ENCODE data around the gene MOCOS.

MOCOS gene

DNA sequence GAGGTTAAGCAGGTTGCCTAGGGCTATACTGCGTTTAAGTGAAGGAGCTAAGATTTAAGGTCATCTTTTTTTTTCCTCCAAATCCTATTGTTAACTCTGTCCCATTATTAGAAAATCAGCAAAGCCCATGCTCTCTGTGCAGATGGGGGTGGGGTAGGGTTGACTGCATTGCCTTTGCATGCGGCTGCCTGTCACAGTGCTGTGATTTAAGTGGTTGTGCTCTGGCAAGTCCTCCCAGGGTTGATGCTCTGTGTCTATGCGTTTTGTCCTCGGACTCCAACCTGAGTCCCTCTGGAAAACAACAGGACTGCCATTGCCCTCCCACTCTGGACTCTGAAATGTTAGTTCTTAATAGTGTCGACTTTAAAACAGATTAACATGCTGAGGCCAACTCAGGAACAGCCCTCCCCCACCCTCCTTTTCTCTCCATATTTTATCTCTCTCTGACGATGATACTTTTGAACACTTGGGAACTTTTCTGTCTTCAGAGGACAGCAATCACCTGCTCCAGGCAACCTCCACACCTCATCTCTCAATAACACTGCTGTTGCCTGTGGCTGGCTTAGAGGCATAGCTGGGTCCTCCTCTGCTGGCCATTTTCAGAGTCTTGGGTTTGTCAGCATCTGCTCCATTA lies 116.0 kb downstream of the MOCOS start:
- Mint-ChIP-seq H3K4me1 (ENCODE audit: low read depth) (no peaks in the 10 kb centered on the region), H3K4me3 (no peak overlapping the region), H3K9me3 (no peaks in the 10 kb centered on the region), H3K36me3 (ENCODE audit: low read depth) (no peaks in the 10 kb centered on the region), H3K27me3 (ENCODE audit: low read depth) (peaks cover 52% of the 10 kb centered on the region), H3K27ac (no peak overlapping the region)
- no peak for DNase-seq (ENCODE audit: low spot score)

- H3K27ac Mint-ChIP-seq: no peak overlapping the region
- no peak for DNase-seq (ENCODE audit: low spot score)
These were observed 117.4 kb downstream of the MOCOS start for GRCh38 chr18:36304723-36305122.

GRCh38 chr18:36305375-36305774 lies 118.1 kb downstream of the MOCOS start:
- no peaks in the 10 kb centered on the region for H3K36me3 Mint-ChIP-seq (ENCODE audit: low read depth)
- no peak overlapping the region for H3K4me3 Mint-ChIP-seq
- DNase-seq (ENCODE audit: low spot score): no peak
- H3K27ac Mint-ChIP-seq: no peak overlapping the region
- peaks cover 45% of the 10 kb centered on the region for H3K27me3 Mint-ChIP-seq (ENCODE audit: low read depth)
- H3K9me3 Mint-ChIP-seq: no peaks in the 10 kb centered on the region
- H3K4me1 Mint-ChIP-seq (ENCODE audit: low read depth): no peaks in the 10 kb centered on the region

More at GRCh38 chr18:36304723-36305122, 117.4 kb downstream of the MOCOS start:
- Mint-ChIP-seq H3K36me3 (ENCODE audit: low read depth) (no peaks in the 10 kb centered on the region), H3K27me3 (ENCODE audit: low read depth) (peaks cover 48% of the 10 kb centered on the region), H3K4me3 (no peak overlapping the region), H3K9me3 (no peaks in the 10 kb centered on the region), H3K4me1 (ENCODE audit: low read depth) (no peaks in the 10 kb centered on the region)

GRCh38 chr18:36307513-36307912 lies 120.2 kb downstream of the MOCOS start:
- Mint-ChIP-seq H3K4me1 (ENCODE audit: low read depth) (no peaks in the 10 kb centered on the region), H3K27me3 (ENCODE audit: low read depth) (peaks cover 38% of the 10 kb centered on the region), H3K36me3 (ENCODE audit: low read depth) (no peaks in the 10 kb centered on the region), H3K4me3 (no peak overlapping the region), H3K9me3 (no peaks in the 10 kb centered on the region), H3K27ac (no peak overlapping the region)
- DNase-seq (ENCODE audit: low spot score): no peak

DNA sequence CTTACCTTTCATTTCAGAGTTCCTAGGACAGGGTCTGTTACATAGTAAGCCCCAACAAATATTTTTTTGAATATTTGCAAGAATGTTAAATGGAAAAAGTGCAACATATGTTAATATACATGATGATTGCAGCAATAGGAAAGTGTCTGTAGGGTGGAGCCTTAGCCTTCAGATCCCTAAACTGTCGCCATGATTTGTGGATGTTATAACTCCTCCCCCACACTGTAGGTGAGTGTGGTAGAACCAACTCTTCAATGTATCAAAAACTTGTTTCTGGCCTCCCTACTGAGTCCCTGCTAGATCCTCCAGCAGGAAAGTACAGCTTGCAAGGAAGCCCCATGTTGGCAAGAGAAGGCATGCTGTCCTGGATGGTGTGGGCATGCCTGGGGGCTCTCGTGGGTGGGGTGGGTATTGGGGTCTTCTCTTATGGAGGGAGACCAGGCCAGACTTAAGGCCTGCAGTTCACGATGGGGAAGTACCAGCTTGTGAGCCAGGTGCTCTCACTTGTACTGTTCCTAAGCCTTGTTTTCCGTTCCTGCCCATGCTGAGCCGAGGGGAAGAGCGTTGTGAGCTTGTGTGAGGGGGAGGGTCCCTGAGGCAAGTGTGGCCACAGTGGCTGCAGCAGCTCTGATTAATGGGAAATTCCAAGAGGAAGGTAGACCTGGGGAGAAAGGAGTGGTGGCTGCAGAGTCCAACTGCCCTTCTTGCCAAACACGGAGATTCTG lies 121.6 kb downstream of the MOCOS start:
- no peaks in the 10 kb centered on the region for H3K4me1 Mint-ChIP-seq (ENCODE audit: low read depth)
- H3K36me3 Mint-ChIP-seq (ENCODE audit: low read depth): no peaks in the 10 kb centered on the region
- H3K27me3 Mint-ChIP-seq (ENCODE audit: low read depth): peaks cover 26% of the 10 kb centered on the region

GRCh38 chr18:36309436-36310391 lies 122.4 kb downstream of the MOCOS start:
- Mint-ChIP-seq H3K27ac (no peak overlapping the region), H3K27me3 (ENCODE audit: low read depth) (peaks cover 25% of the 10 kb centered on the region), H3K9me3 (no peaks in the 10 kb centered on the region), H3K4me3 (no peak overlapping the region), H3K36me3 (ENCODE audit: low read depth) (no peaks in the 10 kb centered on the region), H3K4me1 (ENCODE audit: low read depth) (no peaks in the 10 kb centered on the region)
- DNase-seq (ENCODE audit: low spot score): no peak

More for the DNA sequence above, 121.6 kb downstream of the MOCOS start:
- no peak for DNase-seq (ENCODE audit: low spot score)
- no peaks in the 10 kb centered on the region for H3K9me3 Mint-ChIP-seq
- H3K4me3 Mint-ChIP-seq: no peak overlapping the region
- H3K27ac Mint-ChIP-seq: no peak overlapping the region

DNA sequence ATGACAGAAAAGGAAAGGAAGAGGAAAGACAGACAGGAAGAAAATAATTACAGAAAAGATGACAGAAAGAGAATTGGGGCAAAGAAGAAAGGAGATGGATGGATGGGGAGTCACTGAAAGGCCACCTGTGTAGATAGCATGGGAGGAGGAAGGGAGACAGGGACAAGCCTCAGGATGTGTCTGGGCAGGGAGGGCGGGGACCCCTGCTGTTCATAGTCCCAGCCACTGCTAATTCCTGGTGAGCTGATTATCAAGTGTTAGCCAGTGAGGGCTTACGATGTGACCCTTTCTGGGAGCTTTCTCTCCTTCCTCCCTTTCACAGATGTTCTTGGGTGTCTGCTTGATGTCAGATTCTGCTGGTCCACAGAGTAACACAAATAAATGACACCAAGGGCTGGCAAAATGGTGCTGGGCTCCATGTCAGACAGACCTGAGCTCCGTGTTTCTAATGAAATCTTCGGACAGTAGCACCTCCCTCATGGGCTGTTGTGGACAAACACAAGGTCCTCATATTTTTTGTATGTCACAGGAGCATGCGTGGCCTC lies 123.8 kb downstream of the MOCOS start:
- H3K4me1 Mint-ChIP-seq (ENCODE audit: low read depth): no peaks in the 10 kb centered on the region
- H3K27me3 Mint-ChIP-seq (ENCODE audit: low read depth): peaks cover 20% of the 10 kb centered on the region
- H3K36me3 Mint-ChIP-seq (ENCODE audit: low read depth): no peaks in the 10 kb centered on the region

GRCh38 chr18:36312806-36313395 lies 125.6 kb downstream of the MOCOS start:
- H3K36me3 Mint-ChIP-seq (ENCODE audit: low read depth): no peaks in the 10 kb centered on the region
- H3K4me1 Mint-ChIP-seq (ENCODE audit: low read depth): no peaks in the 10 kb centered on the region
- H3K27me3 Mint-ChIP-seq (ENCODE audit: low read depth): peaks cover 11% of the 10 kb centered on the region
- no peak overlapping the region for H3K4me3 Mint-ChIP-seq
- H3K27ac Mint-ChIP-seq: no peak overlapping the region
- H3K9me3 Mint-ChIP-seq: no peaks in the 10 kb centered on the region
- no peak for DNase-seq (ENCODE audit: low spot score)

More for the DNA sequence above, 123.8 kb downstream of the MOCOS start:
- Mint-ChIP-seq H3K27ac (no peak overlapping the region), H3K9me3 (no peaks in the 10 kb centered on the region), H3K4me3 (no peak overlapping the region)
- no peak for DNase-seq (ENCODE audit: low spot score)

DNA sequence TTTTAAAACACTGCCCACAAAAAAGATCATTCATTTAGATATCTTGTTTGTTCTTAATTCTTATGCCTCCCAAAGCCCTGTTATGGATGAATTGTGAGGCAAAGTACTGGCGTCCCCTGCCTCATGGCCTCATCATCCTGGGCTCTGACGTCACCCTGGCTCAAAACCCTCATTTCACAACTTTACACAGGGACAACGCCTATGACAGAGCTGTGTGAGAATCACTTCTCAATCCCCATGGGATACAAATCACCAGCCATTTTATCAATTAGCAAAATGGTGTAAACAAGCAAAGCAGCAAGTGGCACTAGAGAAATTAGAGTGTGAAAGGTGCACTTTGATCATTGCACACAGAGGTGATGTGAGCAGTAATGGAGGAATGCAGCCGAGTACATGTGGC lies 126.8 kb downstream of the MOCOS start:
- H3K27ac Mint-ChIP-seq: no peak overlapping the region
- no peaks in the 10 kb centered on the region for H3K4me1 Mint-ChIP-seq (ENCODE audit: low read depth)

DNA sequence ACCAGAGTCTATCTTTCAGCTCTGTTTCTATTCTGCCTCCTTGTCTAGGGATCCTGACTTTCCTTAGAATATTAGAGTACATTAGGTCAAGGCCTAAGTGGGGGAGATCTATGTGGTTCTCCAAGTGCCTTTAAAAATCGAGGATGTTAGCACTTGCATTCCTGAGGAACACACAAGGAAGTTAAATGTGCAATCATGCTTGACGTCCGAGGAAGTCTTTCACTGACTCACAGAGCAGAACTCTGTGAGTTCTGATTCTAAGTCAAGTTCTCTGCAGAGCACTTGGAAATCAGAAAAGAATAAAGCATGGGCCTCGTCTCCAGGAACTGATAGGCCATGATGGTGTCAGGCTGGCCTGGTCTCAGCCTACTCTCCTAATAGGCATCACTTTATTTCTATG lies 127.5 kb downstream of the MOCOS start:
- no peak overlapping the region for H3K4me3 Mint-ChIP-seq
- DNase-seq (ENCODE audit: low spot score): no peak
- peaks cover 5% of the 10 kb centered on the region for H3K9me3 Mint-ChIP-seq
- no peaks in the 10 kb centered on the region for H3K4me1 Mint-ChIP-seq (ENCODE audit: low read depth)
- H3K36me3 Mint-ChIP-seq (ENCODE audit: low read depth): no peaks in the 10 kb centered on the region
- H3K27me3 Mint-ChIP-seq (ENCODE audit: low read depth): peaks cover 7% of the 10 kb centered on the region
- no peak overlapping the region for H3K27ac Mint-ChIP-seq

More for the DNA sequence above, 126.8 kb downstream of the MOCOS start:
- DNase-seq (ENCODE audit: low spot score): no peak
- H3K36me3 Mint-ChIP-seq (ENCODE audit: low read depth): no peaks in the 10 kb centered on the region
- no peak overlapping the region for H3K4me3 Mint-ChIP-seq
- H3K9me3 Mint-ChIP-seq: peaks cover 5% of the 10 kb centered on the region
- peaks cover 6% of the 10 kb centered on the region for H3K27me3 Mint-ChIP-seq (ENCODE audit: low read depth)

GRCh38 chr18:36315736-36316135 lies 128.4 kb downstream of the MOCOS start:
- H3K27me3 Mint-ChIP-seq (ENCODE audit: low read depth): peaks cover 7% of the 10 kb centered on the region
- H3K9me3 Mint-ChIP-seq: peaks cover 5% of the 10 kb centered on the region
- H3K4me3 Mint-ChIP-seq: no peak overlapping the region
- H3K4me1 Mint-ChIP-seq (ENCODE audit: low read depth): no peaks in the 10 kb centered on the region
- H3K36me3 Mint-ChIP-seq (ENCODE audit: low read depth): no peaks in the 10 kb centered on the region
- no peak overlapping the region for H3K27ac Mint-ChIP-seq
- no peak for DNase-seq (ENCODE audit: low spot score)

DNA sequence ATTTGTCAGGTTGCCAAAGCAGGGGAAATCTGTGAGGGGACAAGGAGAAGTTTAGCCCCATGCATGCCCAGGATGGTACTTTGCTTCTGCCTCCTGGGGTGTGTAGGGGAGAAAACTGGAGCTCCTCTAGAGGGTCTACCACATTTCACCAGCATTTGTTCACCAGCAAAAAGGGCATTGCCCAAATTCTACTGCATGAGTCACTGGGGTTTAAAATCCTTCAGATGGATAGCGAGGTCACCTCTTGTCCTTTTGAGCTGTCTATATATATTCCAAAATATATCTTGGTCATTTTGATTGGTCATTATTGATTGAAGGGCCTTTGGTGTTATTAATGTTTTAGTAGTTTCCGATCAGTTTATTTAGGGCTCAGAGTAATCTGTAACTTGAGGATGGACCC lies 128.9 kb downstream of the MOCOS start:
- no peak for DNase-seq (ENCODE audit: low spot score)
- Mint-ChIP-seq H3K4me1 (ENCODE audit: low read depth) (no peaks in the 10 kb centered on the region), H3K36me3 (ENCODE audit: low read depth) (no peaks in the 10 kb centered on the region), H3K27me3 (ENCODE audit: low read depth) (peaks cover 7% of the 10 kb centered on the region), H3K9me3 (peaks cover 5% of the 10 kb centered on the region), H3K4me3 (no peak overlapping the region), H3K27ac (no peak overlapping the region)
